AG10803 (cell line): ENCODE data around the gene KIFC3.

Source experiments
- DNase-seq: peaks from one replicate; pipeline ENCODE4 v3.0.0; 2010; ENCODE audit warnings: low read depth
- H3K4me3 ChIP-seq: 2 replicates; pipeline ENCODE4 v1.5.1; 2011; ENCODE audit warnings: mild to moderate bottlenecking, low read length, control low read depth
- CTCF ChIP-seq: conservative IDR thresholded peaks from 2 replicates; pipeline ENCODE4 v1.5.1; 2011; ENCODE audit warnings: mild to moderate bottlenecking, low read length, control low read depth, inconsistent platforms

The KIFC3 gene

GRCh38 chr16:57725976-57726375 is 76.3 kb downstream of the KIFC3 start:
- no peak for DNase-seq
- H3K4me3 ChIP-seq, result no peak overlapping the region
- TF ChIP-seq CTCF, result no peak

GRCh38 chr16:57725554-57725953 is 76.7 kb downstream of the KIFC3 start:
- DNase-seq, result no peak
- no peak for TF ChIP-seq CTCF
- no peak overlapping the region for H3K4me3 ChIP-seq

DNA sequence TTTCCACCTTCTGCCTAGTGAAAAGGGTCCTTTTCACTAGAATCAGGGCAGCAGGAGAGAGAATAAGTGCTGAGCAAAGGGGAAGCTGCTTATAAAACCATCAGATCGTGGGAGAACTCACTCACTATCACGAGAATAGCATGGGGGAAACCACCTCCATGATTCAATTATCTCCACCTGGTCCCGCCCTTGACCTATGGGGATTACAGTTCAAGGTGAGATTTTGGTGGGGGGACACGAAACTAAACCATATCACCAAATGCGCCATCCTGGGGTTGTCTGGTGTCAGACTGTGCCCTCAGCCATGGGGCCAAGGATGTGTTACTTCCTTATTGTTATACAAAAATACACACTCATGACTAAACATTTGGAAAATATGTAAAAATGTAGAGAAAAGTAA is 77.1 kb downstream of the KIFC3 start:
- DNase-seq, result no peak
- TF ChIP-seq CTCF, result no peak
- no peak overlapping the region for H3K4me3 ChIP-seq

DNA sequence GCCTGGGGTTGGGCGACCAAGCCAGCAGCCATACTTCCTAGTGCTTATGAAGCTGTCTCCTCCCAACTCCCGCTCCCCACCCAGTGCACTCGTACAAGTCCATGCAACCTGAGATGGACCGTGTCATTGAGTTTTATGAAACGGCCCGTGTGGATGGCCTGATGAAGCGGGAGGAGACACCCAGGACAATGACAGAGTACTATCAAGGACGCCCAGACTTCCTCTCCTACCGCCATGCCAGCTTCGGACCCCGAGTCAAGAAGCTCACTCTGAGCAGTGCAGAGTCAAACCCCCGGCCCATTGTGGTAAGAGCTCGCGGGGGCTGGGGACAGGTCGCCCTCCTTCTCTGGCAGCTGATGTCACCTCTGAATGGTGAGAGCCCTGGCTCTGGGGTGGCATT is 77.8 kb downstream of the KIFC3 start:
- no peak overlapping the region for H3K4me3 ChIP-seq
- DNase-seq, result no peak
- no peak for TF ChIP-seq CTCF

GRCh38 chr16:57723170-57723569 is 79.1 kb downstream of the KIFC3 start:
- no peak for DNase-seq
- TF ChIP-seq CTCF, result 0 out of 2 replicates have a peak, but pooled peaks have one; percentile 2
- H3K4me3 ChIP-seq, result no peak overlapping the region

DNA sequence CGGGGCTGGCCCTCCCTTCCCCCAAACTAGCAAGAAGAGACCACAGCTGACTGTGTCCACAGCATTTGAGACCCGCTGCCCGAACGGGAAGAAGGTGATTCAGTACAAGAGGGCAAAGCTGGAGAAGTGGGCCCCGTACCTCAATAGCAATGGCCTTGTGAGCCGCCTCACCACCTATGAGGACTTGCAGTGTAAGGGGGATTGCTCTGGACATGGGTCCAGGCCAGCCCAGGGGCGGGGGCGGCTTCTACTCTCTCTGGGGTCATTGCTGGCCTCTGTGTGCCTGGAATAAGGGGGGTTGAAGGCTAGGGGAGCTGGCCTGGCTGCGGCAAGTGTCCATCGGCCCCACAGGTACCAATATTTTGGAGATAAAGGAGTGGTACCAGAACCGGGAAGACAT is 79.6 kb downstream of the KIFC3 start:
- no peak for DNase-seq
- no peak overlapping the region for H3K4me3 ChIP-seq
- no peak for TF ChIP-seq CTCF

GRCh38 chr16:57722210-57722499 is 80.1 kb downstream of the KIFC3 start:
- no peak for TF ChIP-seq CTCF
- no peak overlapping the region for H3K4me3 ChIP-seq
- DNase-seq, result no peak
